Naive thymus-derived CD4-positive, alpha-beta T cell (primary cell): Measurements from ENCODE around the gene SEC14L1. TPM values are rescaled to one million over a fixed set of nuclear protein-coding genes. Genes with fewer than 3 reads are reported as not detected.

Experiments
- ATAC-seq: fragments of 150-1000 bp; cut with Tn5 transposase; 2 replicates; pipeline ENCODE4 v1.10.0; 2021; ENCODE audit warnings: mild to moderate bottlenecking, moderate library complexity
- CTCF ChIA-PET: fragments of 350-600 bp; sonication (Branson Sonifier 250); formaldehyde crosslinking; loops from one replicate; lab custom pipeline; 2021; ENCODE audit warnings: antibody characterized with exemption; lab: Charles Lee
- POLR2A ChIA-PET: fragments of 350-600 bp; sonication (Branson Sonifier 250); formaldehyde crosslinking; loops from one replicate; lab custom pipeline; 2021; ENCODE audit warnings: antibody characterized with exemption, inconsistent platforms; lab: Charles Lee
- DNase-seq, 9 donors: peaks; one replicate each; pipeline versions ENCODE4 v3.0.0 to v3.0.0-alpha.2; 2020 to 2022; ENCODE audit warnings: mixed read lengths in 1 of 9
- H3K27ac ChIP-seq: one replicate; pipeline ENCODE4 v1.7.0; 2013; ENCODE audit warnings: mild to moderate bottlenecking, low read depth, low read length, moderate library complexity
- H3K27me3 ChIP-seq, 2 donors: one replicate each; pipeline ENCODE4 v1.7.0; 2013; ENCODE audit warnings: low read length in 2 of 2, mild to moderate bottlenecking in 2 of 2, moderate library complexity in 2 of 2; ENCODE audit not compliant: control insufficient read depth in 2 of 2, insufficient read depth in 2 of 2
- H3K36me3 ChIP-seq, 3 experiments: 1 replicate in 2 of 3; 2 replicates in 1 of 3; pipeline ENCODE4 v1.7.0; 2013; ENCODE audit warnings: low read length in 3 of 3, mild to moderate bottlenecking in 3 of 3, moderate library complexity in 1 of 3; ENCODE audit not compliant: insufficient read depth in 3 of 3, control insufficient read depth in 2 of 3
- H3K4me1 ChIP-seq, 2 donors: one replicate each; pipeline ENCODE4 v1.7.0; 2013; ENCODE audit warnings: low read length in 2 of 2, mild to moderate bottlenecking in 2 of 2, moderate library complexity in 1 of 2; ENCODE audit not compliant: control insufficient read depth in 2 of 2, insufficient read depth in 2 of 2
- H3K4me3 ChIP-seq: 2 replicates; pipeline ENCODE4 v1.7.0; 2013; ENCODE audit warnings: mild to moderate bottlenecking, low read length
- H3K9me3 ChIP-seq, 3 experiments: 1 replicate in 2 of 3; 2 replicates in 1 of 3; pipeline ENCODE4 v1.7.0; 2013; ENCODE audit warnings: low read length in 3 of 3; ENCODE audit not compliant: control insufficient read depth in 2 of 3
- H3K27ac Mint-ChIP-seq, 9 donors: one replicate each; pipeline ENCODE4 v1.8.0; 2020 to 2022; ENCODE audit warnings: mixed read lengths in 9 of 9, mild to moderate bottlenecking in 8 of 9, moderate library complexity in 5 of 9, inconsistent platforms in 2 of 9
- H3K27me3 Mint-ChIP-seq, 5 donors: one replicate each; pipeline ENCODE4 v1.8.0; 2021 to 2022; ENCODE audit warnings: mixed read lengths in 5 of 5, mild to moderate bottlenecking in 1 of 5
- H3K36me3 Mint-ChIP-seq, 5 donors: one replicate each; pipeline ENCODE4 v1.8.0; 2020 to 2022; ENCODE audit warnings: mixed read lengths in 5 of 5, mild to moderate bottlenecking in 3 of 5, inconsistent platforms in 1 of 5
- H3K4me1 Mint-ChIP-seq, 7 donors: one replicate each; pipeline ENCODE4 v1.8.0; 2020 to 2022; ENCODE audit warnings: mixed read lengths in 7 of 7, mild to moderate bottlenecking in 3 of 7, inconsistent platforms in 1 of 7
- H3K4me3 Mint-ChIP-seq, 10 donors: one replicate each; pipeline ENCODE4 v1.8.0; 2020 to 2022; ENCODE audit warnings: mild to moderate bottlenecking in 10 of 10, mixed read lengths in 10 of 10, moderate library complexity in 6 of 10, inconsistent platforms in 2 of 10
- H3K9me3 Mint-ChIP-seq, 11 donors: one replicate each; pipeline ENCODE4 v1.8.0; 2020 to 2022; ENCODE audit warnings: mixed read lengths in 11 of 11, mild to moderate bottlenecking in 4 of 11, inconsistent platforms in 1 of 11, moderate library complexity in 1 of 11
- intact Hi-C, 2 donors: fragments of 100-400 bp; cut with micrococcal nuclease; formaldehyde crosslinking; loops; one replicate each; pipeline ENCODE4 v1.15.1; 2023
- polyA plus RNA-seq, 2 donors: library from polyadenylated mRNA; unstranded; fragments of 300-500 nt; fragmentation: Illumina TruSeq; gene quantifications; one replicate each; pipeline ENCODE4 v1.2.3, GENCODE V29; 2021
- total RNA-seq, 6 experiments: library from RNA in 5 of 6; stranded (reverse) in 5 of 6; gene quantifications; 1 replicate in 5 of 6; 2 replicates in 1 of 6; pipeline ENCODE4 v1.2.3 and lab custom pipeline; 2021 to 2026

The SEC14L1 gene
- total and polyA plus RNA-seq, 7 experiments from 2014 or later, result 7.0 to 103 (median 28.7) TPM

DNA sequence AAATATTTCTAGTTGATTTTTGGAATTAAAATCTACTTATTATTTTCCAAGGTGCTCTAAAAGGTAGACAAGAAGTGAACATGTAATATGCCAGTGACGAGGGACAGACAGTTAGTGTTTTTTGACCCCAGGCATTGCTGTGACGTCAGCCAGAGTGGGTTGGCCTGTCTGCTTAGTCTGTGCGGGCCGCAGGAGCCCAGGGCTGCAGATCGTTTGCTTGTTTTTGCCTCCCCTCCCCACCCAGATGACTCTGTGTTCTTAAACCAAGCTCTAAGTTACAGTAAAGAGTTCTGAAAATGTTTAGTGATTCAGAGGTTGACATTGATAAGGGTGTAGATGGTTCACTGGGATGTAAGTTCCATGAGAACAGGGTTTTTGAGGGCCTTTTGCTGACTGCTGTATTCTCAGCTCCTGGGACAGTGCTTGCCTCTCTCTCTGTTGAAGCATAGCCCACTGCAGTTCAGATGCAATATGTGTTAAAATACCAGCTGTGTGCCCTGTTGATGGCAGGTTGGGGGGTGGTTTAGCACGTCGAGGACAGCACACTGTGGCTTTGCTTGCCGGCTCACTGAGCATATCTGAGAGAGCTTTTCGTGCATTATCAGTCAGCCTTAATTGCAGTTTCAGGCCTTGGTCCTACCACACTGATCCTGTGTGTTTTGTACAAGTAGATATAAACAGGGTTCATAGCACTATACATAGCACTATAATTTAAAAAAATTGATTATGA lies 64.8 kb downstream of the SEC14L1 start:
- ChIA-PET CTCF (no interaction called here), POLR2A (no interaction called here)
- Mint-ChIP-seq H3K4me1 (no peaks in the 10 kb centered on the region), H3K9me3 (peaks cover 0 to 2% (median 0%) of the 10 kb centered on the region in 11 donors), H3K36me3 (peaks cover 21 to 67% (median 35%) of the 10 kb centered on the region in 5 donors), H3K4me3 (no peak overlapping the region), H3K27me3 (no peaks in the 10 kb centered on the region), H3K27ac (peak overlapping the region in 1 of 9 donors; percentile 31)
- H3K4me3 ChIP-seq, result no peak overlapping the region
- H3K4me1 ChIP-seq, result no peaks in the 10 kb centered on the region
- no peaks in the 10 kb centered on the region for H3K27me3 ChIP-seq
- H3K36me3 ChIP-seq, result peaks cover 4 to 79% (median 20%) of the 10 kb centered on the region in 3 experiments
- DNase-seq, result no peak
- no peak overlapping the region for H3K27ac ChIP-seq
- no peaks in the 10 kb centered on the region for H3K9me3 ChIP-seq
- intact Hi-C loops, result no loop called here
- no peak for ATAC-seq

DNA sequence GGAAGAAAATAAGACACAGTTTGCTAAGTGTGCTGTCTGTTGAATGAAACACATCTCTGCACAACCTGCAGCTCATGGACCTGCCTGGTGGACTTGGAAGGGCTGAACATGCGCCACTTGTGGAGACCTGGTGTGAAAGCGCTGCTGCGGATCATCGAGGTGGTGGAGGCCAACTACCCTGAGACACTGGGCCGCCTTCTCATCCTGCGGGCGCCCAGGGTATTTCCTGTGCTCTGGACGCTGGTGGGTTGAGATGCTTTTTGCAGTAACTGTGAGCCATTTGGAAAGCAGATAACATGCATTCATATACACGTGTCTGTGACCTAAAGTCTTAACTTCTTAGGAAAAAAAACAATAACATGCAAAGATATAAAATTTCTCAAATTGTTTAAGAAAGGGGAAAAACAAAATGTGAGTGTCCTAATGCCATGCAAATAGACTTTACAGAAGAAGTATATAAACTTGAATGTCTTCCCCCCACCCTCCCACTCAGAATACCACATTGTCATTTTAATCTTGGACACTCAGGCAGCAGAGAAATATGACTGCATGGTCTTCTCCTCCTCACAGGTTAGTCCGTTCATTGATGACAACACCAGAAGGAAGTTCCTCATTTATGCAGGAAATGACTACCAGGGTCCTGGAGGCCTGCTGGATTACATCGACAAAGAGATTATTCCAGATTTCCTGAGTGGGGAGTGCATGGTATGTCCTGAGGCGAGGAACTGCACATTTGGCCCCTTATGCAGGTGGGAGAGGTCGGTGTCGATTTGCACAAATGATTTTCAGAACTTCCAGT lies 65.6 kb downstream of the SEC14L1 start:
- Histone ChIP-seq H3K27me3 (no peaks in the 10 kb centered on the region), H3K36me3 (peaks cover 4 to 79% (median 15%) of the 10 kb centered on the region in 3 experiments), H3K4me3 (no peak overlapping the region), H3K4me1 (no peaks in the 10 kb centered on the region), H3K9me3 (no peaks in the 10 kb centered on the region), H3K27ac (no peak overlapping the region)
- intact Hi-C loops, result no loop called here
- Mint-ChIP-seq H3K9me3 (peaks cover 0 to 2% (median 0%) of the 10 kb centered on the region in 11 donors), H3K4me3 (no peak overlapping the region), H3K27ac (peak overlapping the region in 1 of 9 donors; percentile 14), H3K4me1 (no peaks in the 10 kb centered on the region), H3K27me3 (no peaks in the 10 kb centered on the region), H3K36me3 (peaks cover 22 to 65% (median 32%) of the 10 kb centered on the region in 5 donors)
- peak; percentile 56 for ATAC-seq
- ChIA-PET CTCF (no interaction called here), POLR2A (no interaction called here)
- no peak for DNase-seq

DNA sequence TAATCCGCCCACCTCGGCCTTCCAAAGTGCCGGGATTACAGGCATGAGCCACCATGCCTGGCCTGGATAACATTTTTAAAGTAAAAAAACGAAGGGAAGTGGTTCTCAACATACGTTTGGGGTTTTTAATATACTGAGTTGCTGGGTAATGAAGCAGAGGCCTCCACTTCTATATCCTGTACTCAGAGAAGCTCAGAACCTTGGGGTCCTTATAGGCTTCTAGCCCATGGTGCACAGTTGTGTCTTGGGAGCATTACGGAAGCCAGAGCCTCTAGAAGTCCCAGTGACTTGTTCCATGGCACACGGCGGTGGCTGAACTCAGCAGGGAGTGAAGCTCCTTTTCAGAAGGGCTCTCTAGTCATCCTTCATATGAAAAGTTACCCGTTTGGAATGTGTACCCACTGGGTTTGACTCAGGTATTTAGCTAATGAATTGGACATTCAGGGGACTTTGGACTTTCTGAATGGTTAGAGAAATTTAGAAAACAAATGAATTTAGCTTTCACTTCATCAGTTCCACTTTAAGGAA lies 67.0 kb downstream of the SEC14L1 start:
- Mint-ChIP-seq H3K36me3 (peaks cover 27 to 75% (median 43%) of the 10 kb centered on the region in 5 donors), H3K4me3 (no peak overlapping the region), H3K27ac (no peak overlapping the region), H3K4me1 (peaks cover 0 to 2% (median 0%) of the 10 kb centered on the region in 7 donors), H3K27me3 (no peaks in the 10 kb centered on the region), H3K9me3 (peaks cover 0 to 2% (median 0%) of the 10 kb centered on the region in 11 donors)
- no peak for ATAC-seq
- Histone ChIP-seq H3K9me3 (no peaks in the 10 kb centered on the region), H3K4me3 (no peak overlapping the region), H3K4me1 (no peaks in the 10 kb centered on the region), H3K27me3 (no peaks in the 10 kb centered on the region), H3K27ac (no peak overlapping the region), H3K36me3 (peaks cover 9 to 85% (median 15%) of the 10 kb centered on the region in 3 experiments)
- intact Hi-C loops, result no loop called here
- ChIA-PET POLR2A (no interaction called here), CTCF (no interaction called here)
- DNase-seq, result no peak

DNA sequence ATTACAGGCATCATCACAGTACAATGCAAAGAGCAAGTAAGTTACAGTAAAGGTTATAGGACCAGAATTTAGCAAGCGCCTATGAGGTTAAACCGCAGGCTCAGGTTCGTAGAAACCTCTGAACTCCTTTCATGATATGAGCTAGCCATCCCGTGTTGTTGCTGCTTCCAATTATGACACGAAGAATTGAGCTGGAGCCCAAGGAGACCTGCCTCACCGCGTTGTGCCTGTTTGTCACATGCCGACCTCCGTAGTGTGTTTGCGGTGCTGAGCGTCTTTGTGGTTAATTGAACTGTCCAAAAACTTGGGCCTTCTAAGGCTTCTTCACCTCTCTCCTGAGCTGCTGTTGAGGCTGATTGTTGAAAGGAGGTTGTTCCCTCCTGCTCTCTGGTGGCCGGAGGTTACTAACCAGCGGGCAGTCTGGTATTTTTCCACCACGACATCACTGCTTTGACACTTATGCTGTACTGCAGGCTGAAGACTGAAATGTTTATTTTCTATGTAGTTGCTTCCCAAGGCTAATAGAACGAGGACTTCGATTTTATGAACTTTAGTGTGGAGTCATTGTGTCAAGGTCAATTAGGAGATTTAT lies 67.5 kb downstream of the SEC14L1 start:
- Mint-ChIP-seq H3K4me1 (peaks cover 0 to 2% (median 0%) of the 10 kb centered on the region in 7 donors), H3K4me3 (no peak overlapping the region), H3K27ac (no peak overlapping the region), H3K9me3 (peaks cover 0 to 2% (median 0%) of the 10 kb centered on the region in 11 donors), H3K36me3 (peaks cover 24 to 77% (median 38%) of the 10 kb centered on the region in 5 donors), H3K27me3 (no peaks in the 10 kb centered on the region)
- no peaks in the 10 kb centered on the region for H3K27me3 ChIP-seq
- no peak overlapping the region for H3K4me3 ChIP-seq
- DNase-seq (no peak), ATAC-seq (no peak)
- no peak overlapping the region for H3K27ac ChIP-seq
- ChIA-PET CTCF (no interaction called here), POLR2A (no interaction called here)
- no peaks in the 10 kb centered on the region for H3K9me3 ChIP-seq
- H3K36me3 ChIP-seq, result peaks cover 9 to 91% (median 15%) of the 10 kb centered on the region in 3 experiments
- H3K4me1 ChIP-seq, result no peaks in the 10 kb centered on the region
- intact Hi-C loops, result no loop called here

DNA sequence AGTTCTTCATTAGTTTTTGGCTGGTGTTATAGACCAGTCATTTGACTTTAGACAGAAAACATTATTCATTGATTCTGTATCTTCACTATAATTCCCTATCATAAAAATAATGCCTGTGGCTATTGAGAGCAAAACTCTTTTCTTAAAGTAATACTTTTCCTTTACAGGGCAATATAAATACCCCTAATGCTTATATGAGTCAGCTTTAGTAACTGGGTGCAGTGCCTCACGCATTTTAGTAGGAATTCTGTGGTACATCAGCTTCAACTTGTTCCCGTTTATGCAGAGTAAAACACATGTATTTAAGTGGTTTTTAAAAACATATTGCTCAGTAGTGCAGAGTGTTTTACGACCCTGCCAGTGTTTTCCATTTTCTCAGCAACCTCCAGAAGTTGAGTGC lies 68.1 kb downstream of the SEC14L1 start:
- H3K4me1 ChIP-seq, result no peaks in the 10 kb centered on the region

DNA sequence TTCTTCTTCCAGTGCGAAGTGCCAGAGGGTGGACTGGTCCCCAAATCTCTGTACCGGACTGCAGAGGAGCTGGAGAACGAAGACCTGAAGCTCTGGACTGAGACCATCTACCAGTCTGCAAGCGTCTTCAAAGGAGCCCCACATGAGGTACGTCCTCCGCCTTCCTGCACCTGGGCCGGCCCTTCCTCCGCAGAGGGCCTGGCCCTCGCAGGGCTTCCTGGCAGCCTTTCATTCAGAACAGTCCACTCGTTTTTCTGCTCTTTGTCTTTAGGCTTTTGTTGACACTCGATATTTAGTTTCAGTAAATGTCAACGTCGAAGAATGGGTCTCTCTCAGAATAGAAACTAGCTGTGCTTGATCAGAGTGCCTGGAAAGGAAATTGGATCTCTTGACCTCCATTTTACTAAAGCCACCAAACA lies 68.6 kb downstream of the SEC14L1 start:
- no peaks in the 10 kb centered on the region for H3K9me3 ChIP-seq
- H3K4me3 ChIP-seq, result no peak overlapping the region
- Mint-ChIP-seq H3K27ac (peak overlapping the region in 1 of 9 donors; percentile 13), H3K9me3 (peaks cover 0 to 2% (median 0%) of the 10 kb centered on the region in 11 donors), H3K4me1 (peaks cover 0 to 2% (median 0%) of the 10 kb centered on the region in 7 donors), H3K27me3 (no peaks in the 10 kb centered on the region), H3K36me3 (peaks cover 23 to 76% (median 36%) of the 10 kb centered on the region in 5 donors), H3K4me3 (no peak overlapping the region)
- peaks cover 9 to 97% (median 15%) of the 10 kb centered on the region in 3 experiments for H3K36me3 ChIP-seq
- H3K27ac ChIP-seq, result no peak overlapping the region
- ChIA-PET CTCF (no interaction called here), POLR2A (no interaction called here)
- ATAC-seq (no peak), DNase-seq (no peak)
- no peaks in the 10 kb centered on the region for H3K4me1 ChIP-seq
- no peaks in the 10 kb centered on the region for H3K27me3 ChIP-seq
- intact Hi-C loops, result no loop called here

More for the DNA sequence above, 68.1 kb downstream of the SEC14L1 start:
- no peaks in the 10 kb centered on the region for H3K9me3 ChIP-seq
- no peak for ATAC-seq
- Mint-ChIP-seq H3K9me3 (peaks cover 0 to 2% (median 0%) of the 10 kb centered on the region in 11 donors), H3K27me3 (no peaks in the 10 kb centered on the region), H3K27ac (no peak overlapping the region), H3K36me3 (peaks cover 23 to 75% (median 35%) of the 10 kb centered on the region in 5 donors), H3K4me3 (no peak overlapping the region), H3K4me1 (peaks cover 0 to 2% (median 0%) of the 10 kb centered on the region in 7 donors)
- no peak overlapping the region for H3K27ac ChIP-seq
- H3K27me3 ChIP-seq, result no peaks in the 10 kb centered on the region
- CTCF ChIA-PET, result no interaction called here
- POLR2A ChIA-PET, result no interaction called here
- peaks cover 9 to 96% (median 15%) of the 10 kb centered on the region in 3 experiments for H3K36me3 ChIP-seq
- intact Hi-C loops, result no loop called here
- no peak for DNase-seq
- H3K4me3 ChIP-seq, result no peak overlapping the region
